DOHH2 (cell line): ENCODE data around the gene IRF7.

Experiments used
- EZH2phosphoT487 ChIP-seq: fragments of 200-600 bp; sonication (generic); IDR thresholded peaks from 2 replicates; pipeline ENCODE4 v1.6.1; 2017; ENCODE audit warnings: borderline replicate concordance, mild to moderate bottlenecking, antibody characterized with exemption, low read length, moderate library complexity, mixed read lengths
- TF ChIP-seq, protein P1 (sequence below): fragments of 200-600 bp; sonication (generic); IDR thresholded peaks from one replicate; pipeline ENCODE4 v1.5.1; 2014; ENCODE audit warnings: antibody characterized with exemption, mild to moderate bottlenecking, low read depth, low read length; ENCODE audit not compliant: poor library complexity, severe bottlenecking

DNA sequence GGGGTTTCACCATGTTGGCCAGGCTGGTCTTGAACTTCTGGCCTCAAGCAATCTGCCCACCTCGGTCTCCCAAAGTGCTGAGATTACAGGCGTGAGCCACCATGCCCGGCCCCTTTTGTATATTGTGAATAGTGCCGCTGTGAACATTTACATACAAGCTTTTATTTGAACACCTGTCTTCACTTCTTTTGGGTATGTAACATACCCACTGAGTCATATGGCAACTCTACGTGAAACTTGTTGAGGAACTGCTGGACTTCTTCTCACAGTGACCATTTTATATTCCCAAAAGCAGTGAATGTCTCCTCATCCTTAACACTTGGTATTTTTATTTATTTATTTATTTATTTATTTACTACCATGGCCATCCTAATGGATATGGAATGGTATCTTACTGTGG, 15.1 kb upstream of the IRF7 start:
- TF ChIP-seq, protein P1, sequence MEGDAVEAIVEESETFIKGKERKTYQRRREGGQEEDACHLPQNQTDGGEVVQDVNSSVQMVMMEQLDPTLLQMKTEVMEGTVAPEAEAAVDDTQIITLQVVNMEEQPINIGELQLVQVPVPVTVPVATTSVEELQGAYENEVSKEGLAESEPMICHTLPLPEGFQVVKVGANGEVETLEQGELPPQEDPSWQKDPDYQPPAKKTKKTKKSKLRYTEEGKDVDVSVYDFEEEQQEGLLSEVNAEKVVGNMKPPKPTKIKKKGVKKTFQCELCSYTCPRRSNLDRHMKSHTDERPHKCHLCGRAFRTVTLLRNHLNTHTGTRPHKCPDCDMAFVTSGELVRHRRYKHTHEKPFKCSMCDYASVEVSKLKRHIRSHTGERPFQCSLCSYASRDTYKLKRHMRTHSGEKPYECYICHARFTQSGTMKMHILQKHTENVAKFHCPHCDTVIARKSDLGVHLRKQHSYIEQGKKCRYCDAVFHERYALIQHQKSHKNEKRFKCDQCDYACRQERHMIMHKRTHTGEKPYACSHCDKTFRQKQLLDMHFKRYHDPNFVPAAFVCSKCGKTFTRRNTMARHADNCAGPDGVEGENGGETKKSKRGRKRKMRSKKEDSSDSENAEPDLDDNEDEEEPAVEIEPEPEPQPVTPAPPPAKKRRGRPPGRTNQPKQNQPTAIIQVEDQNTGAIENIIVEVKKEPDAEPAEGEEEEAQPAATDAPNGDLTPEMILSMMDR: no peak
- TF ChIP-seq EZH2phosphoT487: no peak
